ENCODE measurements around the gene TFCP2L1. TPM values are rescaled to one million over a fixed set of nuclear protein-coding genes. Genes with fewer than 3 reads are reported as not detected.
A peak's percentile ranks its signal among the peaks of the same experiment; 100 is the strongest.

The TFCP2L1 gene
- total and polyA plus RNA-seq, 10 donors: 0.15 to 8.9 (median 2.7) TPM

GRCh38 chr2:121253021-121253673, 31.9 kb downstream of the TFCP2L1 start:
- H3K4me3 ChIP-seq: no peak overlapping the region
- intact Hi-C loops (cut with DNase I; ENCODE audit: low total_unique reads): no loop called here
- no peaks in the 10 kb centered on the region for H3K9me3 ChIP-seq
- no peaks in the 10 kb centered on the region for H3K36me3 ChIP-seq
- 91 to 98% (median 93%) methylated on average over 11 to 12 of the region's 12 CpGs for WGBS, 5 donors
- DNase-seq: peak; percentile 62
- H3K27ac ChIP-seq: no peak overlapping the region
- TF ChIP-seq POLR2AphosphoS5 (IDR thresholded peaks at IDR 0.05) (no peak), CTCF (IDR thresholded peaks at IDR 0.05 in 8 of 11, conservative IDR thresholded peaks at IDR 0.05 in 3 of 11) (no peak), POLR2A (IDR thresholded peaks at IDR 0.05) (no peak)
- H3K4me1 ChIP-seq: peaks cover 0 to 7% (median 0%) of the 10 kb centered on the region in 6 donors
- peaks cover 0 to 19% (median 0%) of the 10 kb centered on the region in 7 donors for H3K27me3 ChIP-seq (replicated peaks in 1 of 7)

DNA sequence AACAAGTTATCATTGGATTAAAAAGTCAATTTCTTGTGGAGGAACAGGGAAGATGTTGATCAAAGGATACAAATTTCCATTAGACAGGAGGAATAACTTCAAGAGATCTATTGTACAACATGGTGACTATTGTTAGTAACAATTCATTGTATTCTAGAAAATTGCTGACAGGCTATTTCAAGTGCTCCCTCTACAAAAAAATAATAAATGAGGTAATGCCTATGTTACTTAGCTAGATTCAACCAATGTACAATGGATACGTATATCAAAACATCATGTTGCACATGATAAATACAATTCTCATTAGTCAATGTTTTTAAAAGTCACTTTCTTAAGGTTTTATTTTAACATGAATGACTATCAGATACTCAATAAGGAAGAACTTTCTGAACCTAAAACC, 33.5 kb downstream of the TFCP2L1 start:
- Histone ChIP-seq H3K27me3 (replicated peaks in 1 of 7) (peaks cover 0 to 2% (median 0%) of the 10 kb centered on the region in 7 donors), H3K36me3 (peaks cover 0 to 3% (median 0%) of the 10 kb centered on the region in 6 donors), H3K9me3 (no peaks in the 10 kb centered on the region), H3K27ac (no peak overlapping the region), H3K4me3 (no peak overlapping the region), H3K4me1 (no peaks in the 10 kb centered on the region)
- WGBS, 5 donors: 87 to 98% (median 92%) methylated on average over 1 of the region's 1 CpG
- no peak for TF ChIP-seq POLR2A (IDR thresholded peaks at IDR 0.05)
- no peak for TF ChIP-seq POLR2AphosphoS5 (IDR thresholded peaks at IDR 0.05)
- TF ChIP-seq CTCF (IDR thresholded peaks at IDR 0.05 in 8 of 11, conservative IDR thresholded peaks at IDR 0.05 in 3 of 11): no peak
- intact Hi-C loops (cut with DNase I; ENCODE audit: low total_unique reads): no loop called here
- DNase-seq: no peak

DNA sequence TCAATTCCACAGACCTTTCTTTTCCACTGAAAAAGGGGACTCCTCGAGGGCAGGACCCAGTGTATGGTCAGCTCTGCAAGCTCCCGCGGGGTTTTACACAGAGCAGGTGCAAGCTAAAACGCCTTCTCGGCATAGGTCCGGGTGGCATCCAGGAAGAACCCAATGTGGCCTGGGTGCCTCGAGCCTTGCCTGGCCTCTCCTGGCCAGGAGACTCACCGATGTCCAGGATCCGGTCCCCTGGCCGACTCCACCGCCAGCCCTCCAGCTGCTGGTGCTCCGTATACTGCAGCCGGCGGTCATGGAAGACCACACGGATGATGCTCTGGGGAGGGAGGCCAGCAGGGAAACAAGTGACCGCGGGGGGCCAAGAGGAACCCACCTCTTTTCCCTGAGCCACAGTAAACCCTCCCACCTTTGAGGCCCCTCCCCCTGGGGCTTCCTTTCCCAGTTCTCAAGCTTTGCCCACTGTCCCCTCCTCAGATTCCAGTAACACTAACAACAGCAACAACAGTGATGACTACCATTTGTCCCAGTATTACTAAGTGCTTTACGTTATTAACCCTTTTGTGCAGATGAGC, 36.1 kb downstream of the TFCP2L1 start:
- Histone ChIP-seq H3K4me1 (no peaks in the 10 kb centered on the region), H3K27ac (no peak overlapping the region), H3K4me3 (no peak overlapping the region), H3K36me3 (peaks cover 0 to 16% (median 0%) of the 10 kb centered on the region in 6 donors), H3K9me3 (no peaks in the 10 kb centered on the region), H3K27me3 (replicated peaks in 1 of 7) (no peaks in the 10 kb centered on the region)
- TF ChIP-seq CTCF (IDR thresholded peaks at IDR 0.05 in 8 of 11, conservative IDR thresholded peaks at IDR 0.05 in 3 of 11): no peak
- TF ChIP-seq POLR2A (IDR thresholded peaks at IDR 0.05): no peak
- TF ChIP-seq POLR2AphosphoS5 (IDR thresholded peaks at IDR 0.05): no peak
- DNase-seq: peak; percentile 56
- intact Hi-C loops (cut with DNase I; ENCODE audit: low total_unique reads): no loop called here
- WGBS, 5 donors: 87 to 92% (median 90%) methylated on average over 15 to 18 of the region's 18 CpGs

- Histone ChIP-seq H3K27ac (no peak overlapping the region), H3K4me3 (no peak overlapping the region), H3K4me1 (no peaks in the 10 kb centered on the region), H3K9me3 (no peaks in the 10 kb centered on the region), H3K36me3 (peaks cover 0 to 17% (median 0%) of the 10 kb centered on the region in 6 donors), H3K27me3 (replicated peaks in 1 of 7) (no peaks in the 10 kb centered on the region)
- peak; percentile 34 for DNase-seq
- intact Hi-C loops (cut with DNase I; ENCODE audit: low total_unique reads): no loop called here
- WGBS, 5 donors: 77 to 89% (median 87%) methylated on average over 5 of the region's 5 CpGs
- TF ChIP-seq CTCF (IDR thresholded peaks at IDR 0.05 in 8 of 11, conservative IDR thresholded peaks at IDR 0.05 in 3 of 11): no peak
- TF ChIP-seq POLR2AphosphoS5 (IDR thresholded peaks at IDR 0.05): no peak
- TF ChIP-seq POLR2A (IDR thresholded peaks at IDR 0.05): no peak
Observed at GRCh38 chr2:121247971-121248370, 37.0 kb downstream of the TFCP2L1 start.

All from spleen (tissue), 11 donors.